Measurements from ENCODE around the gene AGTPBP1. TPM values are rescaled to one million over a fixed set of nuclear protein-coding genes. Genes with fewer than 3 reads are reported as not detected.

The AGTPBP1 gene
- total RNA-seq, 6 experiments from 2014 or later, result 8.2 to 11.0 (median 9.5) TPM

- Mint-ChIP-seq H3K27me3 (ENCODE audit: insufficient read depth) (peaks cover 2% of the 10 kb centered on the region; the same call in 1 of the 2 replicates), H3K27ac (no peak overlapping the region), H3K4me1 (ENCODE audit: low read depth) (0 out of 2 replicates have a peak, but pooled peaks cover 8% of the 10 kb centered on the region), H3K36me3 (ENCODE audit: low read depth) (no peaks in the 10 kb centered on the region), H3K9me3 (no peaks in the 10 kb centered on the region), H3K4me3 (no peak overlapping the region)
- no peak for TF ChIP-seq CTCF (IDR thresholded peaks at IDR 0.05)
- DNase-seq, result peak; percentile 13
Observed at GRCh38 chr9:85536076-85536475, 205.7 kb downstream of the AGTPBP1 start.

GRCh38 chr9:85534340-85534739 is 207.4 kb downstream of the AGTPBP1 start:
- Mint-ChIP-seq H3K27ac (no peak overlapping the region), H3K36me3 (ENCODE audit: low read depth) (no peaks in the 10 kb centered on the region), H3K9me3 (no peaks in the 10 kb centered on the region; the same call in 1 of the 2 replicates), H3K27me3 (ENCODE audit: insufficient read depth) (no peaks in the 10 kb centered on the region), H3K4me3 (no peak overlapping the region), H3K4me1 (ENCODE audit: low read depth) (0 out of 2 replicates have a peak, but pooled peaks cover 8% of the 10 kb centered on the region)
- no peak for TF ChIP-seq CTCF (IDR thresholded peaks at IDR 0.05)
- DNase-seq, result no peak

- Mint-ChIP-seq H3K36me3 (ENCODE audit: low read depth) (no peaks in the 10 kb centered on the region), H3K27me3 (ENCODE audit: insufficient read depth) (no peaks in the 10 kb centered on the region), H3K27ac (no peak overlapping the region), H3K9me3 (no peaks in the 10 kb centered on the region; the same call in 1 of the 2 replicates), H3K4me1 (ENCODE audit: low read depth) (0 out of 2 replicates have a peak, but pooled peaks cover 8% of the 10 kb centered on the region), H3K4me3 (no peak overlapping the region)
- no peak for DNase-seq
- TF ChIP-seq CTCF (IDR thresholded peaks at IDR 0.05), result no peak
Observed at GRCh38 chr9:85533538-85533937, 208.2 kb downstream of the AGTPBP1 start.

- H3K9me3 Mint-ChIP-seq, result no peaks in the 10 kb centered on the region; the same call in 1 of the 2 replicates
- H3K4me3 Mint-ChIP-seq, result no peak overlapping the region
- no peaks in the 10 kb centered on the region for H3K36me3 Mint-ChIP-seq (ENCODE audit: low read depth)
- H3K27ac Mint-ChIP-seq, result no peak overlapping the region
- H3K27me3 Mint-ChIP-seq (ENCODE audit: insufficient read depth), result no peaks in the 10 kb centered on the region; the same call in 1 of the 2 replicates
- no peak for TF ChIP-seq CTCF (IDR thresholded peaks at IDR 0.05)
- no peak for DNase-seq
- H3K4me1 Mint-ChIP-seq (ENCODE audit: low read depth), result 0 out of 2 replicates have a peak, but pooled peaks cover under 1% of the 10 kb centered on the region
Observed at GRCh38 chr9:85530721-85531120, 211.0 kb downstream of the AGTPBP1 start.

- Mint-ChIP-seq H3K4me3 (no peak overlapping the region), H3K9me3 (no peaks in the 10 kb centered on the region; the same call in 1 of the 2 replicates), H3K36me3 (ENCODE audit: low read depth) (no peaks in the 10 kb centered on the region), H3K27me3 (ENCODE audit: insufficient read depth) (no peaks in the 10 kb centered on the region; the same call in 1 of the 2 replicates), H3K4me1 (ENCODE audit: low read depth) (no peaks in the 10 kb centered on the region), H3K27ac (no peak overlapping the region)
- DNase-seq, result no peak
- TF ChIP-seq CTCF (IDR thresholded peaks at IDR 0.05), result no peak
Observed at GRCh38 chr9:85528607-85529006, 213.1 kb downstream of the AGTPBP1 start.

Data from HFFc6 (cell line).